ENCODE results near the gene TBC1D24.
"Not testable (repeated sequence)": the region's sequence is repeated elsewhere in the genome, so short reads cannot be mapped to it uniquely, and the experiment has no call there.

TBC1D24 gene

DNA sequence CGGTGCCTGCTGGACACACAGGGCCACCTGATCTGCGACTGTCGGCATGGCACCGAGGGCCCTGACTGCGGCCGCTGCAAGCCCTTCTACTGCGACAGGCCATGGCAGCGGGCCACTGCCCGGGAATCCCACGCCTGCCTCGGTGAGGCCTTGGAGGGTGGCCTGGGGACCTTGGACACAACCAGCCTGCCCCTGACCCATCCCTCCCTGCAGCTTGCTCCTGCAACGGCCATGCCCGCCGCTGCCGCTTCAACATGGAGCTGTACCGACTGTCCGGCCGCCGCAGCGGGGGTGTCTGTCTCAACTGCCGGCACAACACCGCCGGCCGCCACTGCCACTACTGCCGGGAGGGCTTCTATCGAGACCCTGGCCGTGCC is 2.5 kb upstream of the TBC1D24 start:
- TF ChIP-seq POLR2AphosphoS5 (IDR thresholded peaks at IDR 0.05; ENCODE audit: low read depth, low read length) = no peak
- TF ChIP-seq POLR2A (IDR thresholded peaks at IDR 0.05; ENCODE audit: low read depth, low read length) = no peak
- TF ChIP-seq POU2F2 (IDR thresholded peaks at IDR 0.05; ENCODE audit: low read depth, low read length) = no peak
- no peak for TF ChIP-seq TAF1 (IDR thresholded peaks at IDR 0.05; ENCODE audit: low read depth, low read length)
- no peak for TF ChIP-seq SPI1 (IDR thresholded peaks at IDR 0.05; ENCODE audit: low read depth, low read length)
- TF ChIP-seq PAX5 (IDR thresholded peaks at IDR 0.05; ENCODE audit: insufficient read depth, low read length, severe bottlenecking) = no peak
- DNase-seq (ENCODE audit: insufficient read length, low spot score) (no peak), FAIRE-seq (no peak)

DNA sequence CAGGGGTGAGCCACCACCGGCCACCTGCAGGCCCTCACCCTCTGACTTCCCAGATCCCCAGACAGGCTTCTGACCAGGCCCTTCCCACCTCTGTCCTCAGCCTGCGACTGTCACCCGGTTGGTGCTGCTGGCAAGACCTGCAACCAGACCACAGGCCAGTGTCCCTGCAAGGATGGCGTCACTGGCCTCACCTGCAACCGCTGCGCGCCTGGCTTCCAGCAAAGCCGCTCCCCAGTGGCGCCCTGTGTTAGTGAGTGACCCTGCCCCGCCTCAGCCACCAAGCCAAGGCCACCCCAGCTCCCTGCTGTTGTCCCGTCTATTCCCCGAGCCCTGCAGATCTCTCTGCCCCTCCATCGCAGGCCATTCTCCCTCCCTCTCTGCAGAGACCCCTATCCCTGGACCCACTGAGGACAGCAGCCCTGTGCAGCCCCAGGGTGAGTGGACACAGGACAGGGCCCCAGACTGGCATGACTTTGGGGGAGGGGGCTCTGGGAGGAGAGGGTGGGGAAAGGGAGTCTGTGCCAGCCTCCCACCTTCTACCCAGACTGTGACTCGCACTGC is 2.0 kb upstream of the TBC1D24 start:
- TF ChIP-seq SPI1 (IDR thresholded peaks at IDR 0.05; ENCODE audit: low read depth, low read length) = no peak
- TF ChIP-seq PAX5 (IDR thresholded peaks at IDR 0.05; ENCODE audit: insufficient read depth, low read length, severe bottlenecking) = no peak
- TF ChIP-seq TAF1 (IDR thresholded peaks at IDR 0.05; ENCODE audit: low read depth, low read length) = no peak
- TF ChIP-seq POU2F2 (IDR thresholded peaks at IDR 0.05; ENCODE audit: low read depth, low read length) = no peak
- no peak for TF ChIP-seq POLR2A (IDR thresholded peaks at IDR 0.05; ENCODE audit: low read depth, low read length)
- no peak for TF ChIP-seq POLR2AphosphoS5 (IDR thresholded peaks at IDR 0.05; ENCODE audit: low read depth, low read length)
- no peak for FAIRE-seq
- DNase-seq (ENCODE audit: insufficient read length, low spot score) = no peak

DNA sequence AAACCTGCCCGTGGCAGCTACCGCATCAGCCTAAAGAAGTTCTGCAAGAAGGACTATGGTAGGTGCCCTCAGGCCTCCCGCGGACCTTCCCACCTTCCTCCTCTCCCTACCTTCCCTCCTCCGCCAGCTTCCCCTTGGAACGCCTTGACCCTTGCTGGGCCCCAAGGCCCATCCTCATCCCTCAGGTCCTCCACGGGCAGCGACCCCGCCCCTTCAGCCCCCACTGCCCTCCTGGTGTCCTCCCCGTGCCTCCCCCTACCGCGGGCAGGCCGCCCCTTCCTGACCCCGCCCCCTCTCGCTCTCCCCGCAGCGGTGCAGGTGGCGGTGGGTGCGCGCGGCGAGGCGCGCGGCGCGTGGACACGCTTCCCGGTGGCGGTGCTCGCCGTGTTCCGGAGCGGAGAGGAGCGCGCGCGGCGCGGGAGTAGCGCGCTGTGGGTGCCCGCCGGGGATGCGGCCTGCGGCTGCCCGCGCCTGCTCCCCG is 1.4 kb upstream of the TBC1D24 start:
- FAIRE-seq (no peak), DNase-seq (ENCODE audit: insufficient read length, low spot score) (no peak)
- no peak for TF ChIP-seq POLR2A (IDR thresholded peaks at IDR 0.05; ENCODE audit: low read depth, low read length)
- no peak for TF ChIP-seq TAF1 (IDR thresholded peaks at IDR 0.05; ENCODE audit: low read depth, low read length)
- TF ChIP-seq SPI1 (IDR thresholded peaks at IDR 0.05; ENCODE audit: low read depth, low read length) = no peak
- TF ChIP-seq POLR2AphosphoS5 (IDR thresholded peaks at IDR 0.05; ENCODE audit: low read depth, low read length) = no peak
- TF ChIP-seq PAX5 (IDR thresholded peaks at IDR 0.05; ENCODE audit: insufficient read depth, low read length, severe bottlenecking) = no peak
- TF ChIP-seq POU2F2 (IDR thresholded peaks at IDR 0.05; ENCODE audit: low read depth, low read length) = no peak

DNA sequence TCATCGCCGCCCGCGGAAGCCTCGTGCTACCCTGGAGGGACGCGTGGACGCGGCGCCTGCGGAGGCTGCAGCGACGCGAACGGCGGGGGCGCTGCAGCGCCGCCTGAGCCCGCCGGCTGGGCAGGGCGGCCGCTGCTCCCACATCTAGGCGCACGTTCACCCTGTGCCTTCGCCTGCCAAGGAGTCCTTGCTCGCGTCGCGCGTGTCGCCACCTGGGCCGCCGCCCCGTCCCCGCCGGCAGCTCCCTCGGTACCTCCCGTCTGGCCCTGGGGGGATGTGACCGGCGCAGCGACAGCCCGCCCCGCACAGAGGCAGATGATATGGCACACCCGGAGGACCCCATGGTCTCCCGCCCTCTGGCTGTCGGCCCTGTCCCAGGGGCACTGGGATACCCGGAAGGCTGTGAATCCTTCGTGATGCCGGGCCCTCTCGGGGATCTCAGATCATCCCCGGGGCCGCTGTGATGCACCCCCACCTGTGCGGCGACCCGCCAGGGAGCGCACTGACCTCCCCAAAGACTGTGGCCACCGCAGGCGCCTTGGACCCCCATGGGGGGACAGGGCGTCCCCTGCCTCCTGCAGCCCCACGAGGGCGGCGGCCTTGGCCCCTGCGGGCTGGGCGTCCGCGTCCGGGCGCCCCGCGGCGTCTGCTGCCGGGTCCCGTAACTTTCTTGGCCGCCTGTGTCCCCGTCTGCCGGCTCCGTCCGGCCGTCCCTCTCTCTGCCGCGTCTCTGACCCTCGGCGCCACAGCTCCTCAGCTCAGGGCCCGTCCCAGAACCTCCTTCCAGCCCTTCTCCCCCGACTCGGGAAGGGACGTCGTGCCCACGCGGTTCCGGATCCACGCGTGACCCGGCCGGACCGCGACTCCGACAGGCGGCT is 689 bp upstream of the TBC1D24 start:
- FAIRE-seq (peak; percentile 95), DNase-seq (ENCODE audit: insufficient read length, low spot score) (peak; percentile 72)
- TF ChIP-seq SPI1 (IDR thresholded peaks at IDR 0.05; ENCODE audit: low read depth, low read length) (no peak), POLR2A (IDR thresholded peaks at IDR 0.05; ENCODE audit: low read depth, low read length) (no peak), POLR2AphosphoS5 (IDR thresholded peaks at IDR 0.05; ENCODE audit: low read depth, low read length) (no peak), TAF1 (IDR thresholded peaks at IDR 0.05; ENCODE audit: low read depth, low read length) (no peak), POU2F2 (IDR thresholded peaks at IDR 0.05; ENCODE audit: low read depth, low read length) (no peak), PAX5 (IDR thresholded peaks at IDR 0.05; ENCODE audit: insufficient read depth, low read length, severe bottlenecking) (no peak)

DNA sequence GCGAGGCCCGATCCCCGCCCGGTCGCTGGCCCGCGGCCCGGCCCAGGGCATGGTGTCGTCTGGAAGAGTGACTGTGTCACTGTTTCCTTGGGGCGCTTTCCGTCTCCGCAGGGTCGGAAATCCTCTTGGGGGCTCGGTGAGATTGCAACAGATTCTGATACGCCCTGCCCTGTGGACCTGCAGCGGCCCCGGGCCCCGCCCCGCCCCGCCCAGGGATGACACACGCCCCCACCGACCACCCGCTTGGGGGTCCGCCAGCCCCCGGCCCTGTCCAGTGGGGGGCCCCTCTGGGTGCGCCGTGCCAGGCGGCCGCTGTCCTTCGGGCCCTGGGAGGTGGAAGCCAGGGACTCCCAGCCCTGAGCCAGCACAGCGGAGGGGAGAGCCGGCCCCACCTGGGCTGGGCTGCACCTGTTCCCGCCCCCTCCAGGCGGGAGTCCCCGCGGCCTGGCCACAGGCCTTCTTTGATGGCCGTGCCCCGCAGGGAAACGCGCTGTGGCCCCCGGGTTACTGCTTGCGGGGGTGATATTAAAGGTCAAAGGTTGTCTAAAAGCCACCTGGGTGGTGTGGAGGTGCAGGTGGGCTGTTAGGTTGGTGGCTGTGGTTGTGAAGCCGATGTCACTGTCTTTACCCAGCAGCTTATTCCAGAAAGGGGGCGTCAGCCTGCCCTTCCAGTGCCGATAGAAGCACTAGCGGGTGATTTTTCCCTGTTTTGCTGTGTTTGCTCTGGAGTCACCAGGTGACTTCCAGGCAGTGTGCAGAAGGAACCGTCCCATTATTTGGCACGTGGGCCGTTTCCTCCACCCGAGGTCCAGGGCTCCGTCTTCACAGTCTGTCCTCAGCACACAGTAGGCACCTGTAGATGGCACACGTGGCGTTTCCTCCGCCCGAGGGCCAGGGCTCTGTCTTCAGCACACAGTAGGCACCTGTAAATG is 752 bp downstream of the TBC1D24 start:
- no peak for TF ChIP-seq POU2F2 (IDR thresholded peaks at IDR 0.05; ENCODE audit: low read depth, low read length)
- no peak for TF ChIP-seq POLR2A (IDR thresholded peaks at IDR 0.05; ENCODE audit: low read depth, low read length)
- no peak for TF ChIP-seq SPI1 (IDR thresholded peaks at IDR 0.05; ENCODE audit: low read depth, low read length)
- TF ChIP-seq PAX5 (IDR thresholded peaks at IDR 0.05; ENCODE audit: insufficient read depth, low read length, severe bottlenecking) = no peak
- TF ChIP-seq POLR2AphosphoS5 (IDR thresholded peaks at IDR 0.05; ENCODE audit: low read depth, low read length) = no peak
- no peak for TF ChIP-seq TAF1 (IDR thresholded peaks at IDR 0.05; ENCODE audit: low read depth, low read length)
- peak; percentile 41 for FAIRE-seq
- DNase-seq (ENCODE audit: insufficient read length, low spot score) = no peak

DNA sequence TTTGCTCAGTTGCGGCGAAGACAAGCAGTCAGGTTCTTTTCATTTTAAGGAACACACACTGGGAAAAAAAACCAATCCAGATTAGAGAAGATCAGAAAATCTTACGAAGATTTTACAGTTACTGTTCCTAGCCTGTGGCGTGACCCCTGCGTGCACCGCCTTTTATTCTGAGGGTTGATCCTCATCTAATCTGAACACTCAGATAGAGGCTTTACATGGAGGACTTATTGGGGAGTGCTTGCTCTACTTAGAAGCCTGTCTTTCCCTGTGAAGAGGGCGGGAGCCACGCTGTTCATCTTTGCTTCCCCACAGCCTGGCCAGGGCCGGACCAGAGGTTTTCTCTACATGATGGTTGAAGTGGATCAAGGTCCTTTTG is 1.4 kb downstream of the TBC1D24 start:
- TF ChIP-seq SPI1 (IDR thresholded peaks at IDR 0.05; ENCODE audit: low read depth, low read length) (no peak), POLR2AphosphoS5 (IDR thresholded peaks at IDR 0.05; ENCODE audit: low read depth, low read length) (no peak), POU2F2 (IDR thresholded peaks at IDR 0.05; ENCODE audit: low read depth, low read length) (no peak), TAF1 (IDR thresholded peaks at IDR 0.05; ENCODE audit: low read depth, low read length) (no peak), POLR2A (IDR thresholded peaks at IDR 0.05; ENCODE audit: low read depth, low read length) (no peak), PAX5 (IDR thresholded peaks at IDR 0.05; ENCODE audit: insufficient read depth, low read length, severe bottlenecking) (no peak)
- DNase-seq (ENCODE audit: insufficient read length, low spot score) = no peak
- FAIRE-seq = no peak

DNA sequence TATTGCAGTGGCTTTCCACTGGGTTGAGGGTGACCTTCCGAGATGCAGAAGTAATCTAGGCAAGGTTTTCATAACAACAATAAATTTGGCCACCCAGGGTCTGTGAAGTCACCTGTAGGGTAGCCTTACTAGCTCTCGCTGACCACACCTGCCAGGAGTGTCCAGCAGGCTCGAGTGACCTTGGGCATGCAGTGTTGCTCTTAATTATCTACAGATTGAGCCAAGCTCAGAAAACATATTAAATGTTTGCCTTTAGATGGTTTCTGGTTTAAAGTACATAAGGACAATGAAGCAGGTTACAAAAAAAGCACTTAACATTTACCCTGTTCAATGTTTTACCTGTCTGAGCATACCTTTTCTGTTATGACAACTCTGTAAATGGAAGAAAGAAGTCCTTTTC is 1.8 kb downstream of the TBC1D24 start:
- no peak for TF ChIP-seq SPI1 (IDR thresholded peaks at IDR 0.05; ENCODE audit: low read depth, low read length)
- FAIRE-seq (no peak), DNase-seq (ENCODE audit: insufficient read length, low spot score) (no peak)

DNA sequence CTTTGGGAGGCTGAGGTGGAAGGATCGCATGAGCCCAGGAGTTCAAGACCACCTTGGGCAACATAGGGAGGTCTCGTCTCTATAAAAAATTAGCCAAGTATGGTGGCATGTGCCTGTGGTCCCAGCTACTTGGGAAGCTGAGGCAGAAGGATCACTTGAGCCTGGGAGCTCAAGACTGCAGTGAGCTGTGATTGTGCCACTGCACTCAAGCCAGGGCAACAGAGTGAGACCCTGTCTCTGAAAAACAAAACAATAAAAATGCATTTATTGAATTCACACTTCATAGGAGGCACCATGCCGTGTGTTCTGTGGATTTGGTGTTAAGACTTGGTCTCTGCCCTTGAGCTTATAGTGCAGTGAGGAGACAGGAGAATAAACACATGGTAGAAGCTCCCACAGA is 2.4 kb downstream of the TBC1D24 start:
- TF ChIP-seq TAF1 (IDR thresholded peaks at IDR 0.05; ENCODE audit: low read depth, low read length) = no peak
- DNase-seq (ENCODE audit: insufficient read length, low spot score) (no peak), FAIRE-seq (no peak)

DNA sequence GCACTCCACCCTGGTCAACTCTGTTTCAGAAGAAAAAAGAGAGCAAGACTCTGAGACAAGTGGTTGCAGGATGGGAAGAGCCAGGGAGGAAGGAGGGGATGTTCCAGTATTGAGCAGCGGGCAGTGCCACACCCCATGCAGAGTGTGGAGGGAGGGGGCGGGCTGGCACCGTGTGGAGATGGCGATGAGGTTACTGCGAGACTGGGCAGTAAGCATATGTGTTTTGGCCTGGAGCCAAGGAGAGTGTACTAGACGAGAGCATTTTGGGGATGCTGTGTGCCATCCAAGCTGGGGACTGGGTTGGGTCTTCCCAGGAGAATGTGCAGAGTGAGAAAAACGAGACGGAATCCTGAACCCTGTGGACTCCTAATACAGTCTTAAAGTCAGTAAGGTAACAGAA is 3.4 kb downstream of the TBC1D24 start:
- DNase-seq (ENCODE audit: insufficient read length, low spot score) (no peak), FAIRE-seq (no peak)
- no peak for TF ChIP-seq TAF1 (IDR thresholded peaks at IDR 0.05; ENCODE audit: low read depth, low read length)
- no peak for TF ChIP-seq PAX5 (IDR thresholded peaks at IDR 0.05; ENCODE audit: insufficient read depth, low read length, severe bottlenecking)
- TF ChIP-seq POLR2A (IDR thresholded peaks at IDR 0.05; ENCODE audit: low read depth, low read length) = no peak
- TF ChIP-seq POLR2AphosphoS5 (IDR thresholded peaks at IDR 0.05; ENCODE audit: low read depth, low read length) = no peak
- no peak for TF ChIP-seq POU2F2 (IDR thresholded peaks at IDR 0.05; ENCODE audit: low read depth, low read length)
- no peak for TF ChIP-seq SPI1 (IDR thresholded peaks at IDR 0.05; ENCODE audit: low read depth, low read length)

DNA sequence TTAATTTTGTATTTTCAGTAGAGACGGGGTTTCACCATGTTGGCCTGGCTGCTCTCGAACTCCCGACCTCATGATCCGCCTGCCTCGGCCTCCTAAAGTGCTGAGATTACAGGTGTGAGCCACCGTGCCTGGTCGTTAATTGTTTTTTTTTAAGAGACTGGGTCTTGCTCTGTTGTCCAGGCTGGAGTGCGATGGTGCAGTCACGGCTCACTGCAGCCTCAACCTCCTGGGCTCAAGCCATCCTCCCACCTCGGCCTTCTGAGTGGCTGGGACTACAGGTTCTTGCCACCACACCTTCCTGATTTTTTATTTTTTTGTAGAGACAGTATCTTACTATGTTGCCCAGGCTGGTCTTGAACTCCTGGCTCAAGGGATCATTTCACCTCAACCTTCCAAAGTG is 5.1 kb downstream of the TBC1D24 start:
- not testable (repeated sequence) for DNase-seq (ENCODE audit: insufficient read length, low spot score); FAIRE-seq

Measured in GM12891 (cell line).